K562 (cell line): ENCODE data around the gene CHST1.

ENCODE experiments used
- HCFC1 ChIP-seq: IDR thresholded peaks from 2 replicates; pipeline ENCODE4 v1.6.1; 2012; ENCODE audit warnings: low read depth, low read length, improper control_type of control experiment
- MYC ChIP-seq, 2 experiments: fragments of 250-450 bp in 1 of 2; sonication (Bioruptor Pico) in 1 of 2; IDR thresholded peaks; 2 replicates each; pipeline versions ENCODE4 v1.5.1 to v1.6.1; 2012 to 2021; ENCODE audit warnings: low read depth in 2 of 2, borderline replicate concordance in 1 of 2, improper control_type of control experiment in 1 of 2, low read length in 1 of 2, mild to moderate bottlenecking in 1 of 2, moderate library complexity in 1 of 2
- NCOA2 ChIP-seq, 2 experiments: fragments of 450-650 bp; IDR thresholded peaks; 2 replicates each; pipeline ENCODE4 v1.6.1; 2018; ENCODE audit warnings: mild to moderate bottlenecking in 2 of 2, moderate library complexity in 1 of 2; ENCODE audit not compliant: partially characterized antibody in 2 of 2
- POLR2A ChIP-seq: fragments of 450-650 bp; conservative IDR thresholded peaks from 2 replicates; pipeline ENCODE4 v1.6.1; 2016
- SMC3 ChIP-seq: conservative IDR thresholded peaks from 2 replicates; pipeline ENCODE4 v1.6.1; 2011; ENCODE audit warnings: low read depth, low read length, improper control_type of control experiment; ENCODE audit not compliant: insufficient read depth
- ZNF318 ChIP-seq, 2 experiments: fragments of 450-650 bp; IDR thresholded peaks; 2 replicates each; pipeline ENCODE4 v1.6.1; 2016; ENCODE audit warnings: mild to moderate bottlenecking in 2 of 2, borderline replicate concordance in 1 of 2, low read depth in 1 of 2, moderate library complexity in 1 of 2
- TF ChIP-seq, protein P1 (sequence below), 3 experiments: IDR thresholded peaks in 2 of 3; conservative IDR thresholded peaks in 1 of 3; 2 replicates each; pipeline ENCODE4 v1.5.1; 2011 to 2012; ENCODE audit warnings: low read length in 3 of 3, mild to moderate bottlenecking in 3 of 3, control low read depth in 2 of 3, improper control_type of control experiment in 1 of 3, inconsistent platforms in 1 of 3, low read depth in 1 of 3, mixed read lengths in 1 of 3, moderate library complexity in 1 of 3; ENCODE audit not compliant: insufficient read depth in 2 of 3

- TF ChIP-seq SMC3 (no peak), MYC (IDR thresholded peaks at IDR 0.05; ENCODE audit: low read depth, low read length) (no peak), MYC (CRISPR knock-in tag; IDR thresholded peaks at IDR 0.05; ENCODE audit: borderline replicate concordance, low read depth) (no peak), ZNF318 (IDR thresholded peaks at IDR 0.05; ENCODE audit: borderline replicate concordance in 1 of 2, low read depth in 1 of 2) (no peak), NCOA2 (IDR thresholded peaks at IDR 0.05; ENCODE audit: partially characterized antibody in 2 of 2) (no peak), POLR2A (no peak), HCFC1 (no peak)
- TF ChIP-seq, protein P1, sequence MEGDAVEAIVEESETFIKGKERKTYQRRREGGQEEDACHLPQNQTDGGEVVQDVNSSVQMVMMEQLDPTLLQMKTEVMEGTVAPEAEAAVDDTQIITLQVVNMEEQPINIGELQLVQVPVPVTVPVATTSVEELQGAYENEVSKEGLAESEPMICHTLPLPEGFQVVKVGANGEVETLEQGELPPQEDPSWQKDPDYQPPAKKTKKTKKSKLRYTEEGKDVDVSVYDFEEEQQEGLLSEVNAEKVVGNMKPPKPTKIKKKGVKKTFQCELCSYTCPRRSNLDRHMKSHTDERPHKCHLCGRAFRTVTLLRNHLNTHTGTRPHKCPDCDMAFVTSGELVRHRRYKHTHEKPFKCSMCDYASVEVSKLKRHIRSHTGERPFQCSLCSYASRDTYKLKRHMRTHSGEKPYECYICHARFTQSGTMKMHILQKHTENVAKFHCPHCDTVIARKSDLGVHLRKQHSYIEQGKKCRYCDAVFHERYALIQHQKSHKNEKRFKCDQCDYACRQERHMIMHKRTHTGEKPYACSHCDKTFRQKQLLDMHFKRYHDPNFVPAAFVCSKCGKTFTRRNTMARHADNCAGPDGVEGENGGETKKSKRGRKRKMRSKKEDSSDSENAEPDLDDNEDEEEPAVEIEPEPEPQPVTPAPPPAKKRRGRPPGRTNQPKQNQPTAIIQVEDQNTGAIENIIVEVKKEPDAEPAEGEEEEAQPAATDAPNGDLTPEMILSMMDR (IDR thresholded peaks at IDR 0.05 in 2 of 3, conservative IDR thresholded peaks at IDR 0.05 in 1 of 3; ENCODE audit: insufficient read depth in 2 of 3, low read depth in 1 of 3, low read length in 3 of 3) = no peak
These were observed 60.4 kb downstream of the CHST1 start for GRCh38 chr11:45605051-45605450.
